Measurements from ENCODE around the gene DNAH2.
"Not testable (repeated sequence)": the region's sequence is repeated elsewhere in the genome, so short reads cannot be mapped to it uniquely, and the experiment has no call there.

The DNAH2 gene

GRCh38 chr17:7781429-7781828 is 63.9 kb downstream of the DNAH2 start:
- DNase-seq, result no peak

DNA sequence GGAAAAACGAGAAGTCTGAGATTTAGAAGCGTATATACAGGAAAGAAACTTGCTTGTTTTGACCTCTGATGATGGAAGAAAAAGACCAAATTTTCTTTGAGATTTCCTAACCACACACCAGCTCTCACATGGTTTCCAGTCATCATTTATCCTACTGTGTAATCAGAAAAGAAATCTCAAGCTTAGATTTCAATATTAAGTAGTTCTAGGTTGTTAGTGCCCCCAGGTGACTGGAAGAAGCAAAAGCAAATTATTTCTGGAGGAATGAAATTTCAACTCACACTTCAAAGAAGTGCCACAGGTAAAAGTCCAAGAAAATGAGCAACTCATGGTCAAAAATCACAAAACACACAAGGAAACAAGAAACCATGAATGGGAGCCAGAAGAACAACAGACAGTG is 64.7 kb downstream of the DNAH2 start:
- no peak for DNase-seq

- DNase-seq, result no peak
Observed at GRCh38 chr17:7786866-7787265, 69.3 kb downstream of the DNAH2 start.

GRCh38 chr17:7789131-7789530 is 71.6 kb downstream of the DNAH2 start:
- DNase-seq, result no peak

DNA sequence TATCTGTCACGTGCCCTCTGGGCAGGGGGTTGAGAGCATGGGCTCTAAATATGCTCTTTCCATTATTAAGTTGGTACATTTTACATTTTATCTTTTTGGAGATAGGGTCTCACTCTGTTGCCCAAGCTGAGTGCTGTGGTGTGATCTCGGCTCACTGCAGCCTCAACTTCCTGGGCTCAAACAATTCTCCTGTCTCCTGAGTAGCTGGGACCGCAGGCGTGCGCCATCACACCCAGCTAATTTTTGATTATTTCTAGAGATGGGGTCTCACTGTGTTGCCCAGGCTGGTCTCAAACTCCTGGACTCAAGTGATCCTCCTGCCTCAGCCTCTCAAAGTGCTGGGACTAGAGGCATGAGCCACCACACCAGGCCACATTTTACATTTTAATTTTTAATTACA is 72.6 kb downstream of the DNAH2 start:
- DNase-seq, result no peak

DNA sequence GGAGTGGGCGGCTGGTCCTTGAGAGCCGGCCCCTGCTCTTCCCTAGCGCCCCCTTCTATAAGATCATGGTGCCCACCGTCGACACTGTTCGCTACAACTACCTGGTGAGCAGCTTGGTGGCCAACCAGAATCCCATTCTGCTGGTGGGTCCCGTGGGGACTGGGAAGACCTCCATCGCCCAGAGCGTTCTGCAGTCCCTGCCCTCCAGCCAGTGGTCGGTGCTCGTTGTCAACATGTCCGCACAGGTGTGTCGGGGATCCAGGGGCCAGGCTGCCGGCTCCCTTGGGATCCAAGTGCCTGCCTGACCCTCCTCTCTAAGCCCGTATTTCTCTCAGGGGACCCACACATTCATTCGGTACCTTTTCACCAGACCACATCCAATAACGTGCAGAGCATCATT is 75.1 kb downstream of the DNAH2 start:
- no peak for DNase-seq

DNA sequence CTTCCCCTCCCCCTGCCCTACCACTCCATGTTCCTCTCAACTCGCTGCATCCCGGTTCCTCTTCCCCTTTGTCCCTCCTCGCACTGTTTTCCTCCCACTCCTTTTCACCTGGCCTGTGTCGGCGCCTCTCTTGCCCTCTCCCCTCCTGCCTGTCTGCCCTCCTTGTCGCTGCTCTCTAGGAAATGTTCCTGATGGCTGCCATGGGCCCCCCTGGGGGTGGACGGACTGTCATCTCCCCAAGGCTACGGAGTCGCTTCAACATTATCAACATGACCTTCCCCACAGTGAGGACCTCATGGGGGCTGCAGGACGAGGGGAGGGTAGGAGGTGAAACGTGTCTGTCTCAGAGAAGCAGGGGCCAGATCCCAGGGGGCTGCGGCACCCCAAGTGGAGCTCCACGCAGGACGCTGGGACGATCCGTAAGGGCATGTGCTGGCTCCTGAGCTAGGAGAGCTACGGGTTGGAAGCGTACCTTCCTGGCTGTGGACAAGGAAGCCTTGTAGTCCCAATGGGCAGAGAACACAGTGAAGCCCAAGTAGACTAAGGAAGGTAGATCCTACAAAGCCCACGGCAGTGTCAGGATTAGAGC is 76.6 kb downstream of the DNAH2 start:
- no peak for DNase-seq

DNA sequence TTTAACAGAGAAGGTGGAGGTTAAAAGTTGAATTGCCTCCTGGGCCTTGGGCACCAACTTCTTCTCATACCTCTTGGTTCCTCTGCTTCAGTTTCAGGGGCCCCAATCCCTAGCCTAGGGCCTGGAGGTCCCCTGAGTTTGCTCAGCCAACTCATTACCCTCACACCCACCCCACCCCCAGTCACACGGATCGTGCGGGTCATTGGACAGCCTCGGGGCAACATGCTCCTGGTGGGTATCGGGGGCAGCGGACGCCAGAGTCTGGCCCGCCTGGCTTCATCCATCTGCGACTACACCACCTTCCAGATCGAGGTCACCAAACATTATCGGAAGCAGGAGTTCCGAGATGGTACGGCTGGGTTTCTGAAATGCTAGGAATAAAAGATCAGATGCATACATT is 80.4 kb downstream of the DNAH2 start:
- DNase-seq, result no peak

DNA sequence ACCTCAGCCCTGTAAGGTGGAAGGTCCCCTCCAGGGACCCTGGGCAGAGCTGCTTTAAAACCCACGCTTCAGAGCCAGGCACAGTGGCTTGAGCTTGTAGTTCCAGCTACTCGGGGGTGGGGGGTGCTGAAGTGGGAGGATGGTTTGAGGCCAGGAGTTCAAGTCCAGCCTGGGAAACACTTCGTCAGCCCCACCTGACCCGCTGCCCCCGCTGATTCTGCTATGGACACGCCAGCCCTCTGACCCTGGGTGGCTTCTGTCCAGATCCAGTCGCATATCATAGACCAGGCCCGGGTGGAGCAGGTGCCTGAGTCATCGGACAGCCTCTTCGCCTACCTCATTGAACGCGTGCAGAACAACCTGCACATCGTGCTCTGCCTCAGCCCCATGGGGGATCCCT is 81.3 kb downstream of the DNAH2 start:
- no peak for DNase-seq

- DNase-seq, result no peak
Observed at GRCh38 chr17:7803981-7804380, 86.4 kb downstream of the DNAH2 start.

DNA sequence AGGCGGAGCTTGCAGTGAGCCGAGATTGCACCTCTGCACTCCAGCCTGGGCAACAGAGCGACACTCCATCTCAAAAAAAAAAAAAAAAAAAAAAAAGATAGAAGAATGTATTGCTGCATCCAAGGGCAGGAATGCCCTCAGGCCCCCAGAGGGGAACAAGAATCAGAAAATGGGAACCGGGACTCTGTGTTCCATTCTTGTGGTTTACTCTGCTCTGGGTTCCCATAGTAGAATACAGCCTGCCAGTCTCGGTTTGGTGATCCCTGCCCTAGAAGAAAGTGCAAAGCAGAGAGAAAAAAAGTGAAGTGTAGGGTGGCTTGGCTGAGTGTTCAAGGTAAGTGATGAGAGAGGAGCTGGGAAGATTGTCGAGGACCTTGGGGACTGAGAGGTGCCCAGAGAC is 89.0 kb downstream of the DNAH2 start:
- no peak for DNase-seq

GRCh38 chr17:7807206-7807605 is 89.7 kb downstream of the DNAH2 start:
- no peak for DNase-seq

- no peak for DNase-seq
Observed at GRCh38 chr17:7809086-7809790, 91.7 kb downstream of the DNAH2 start.

DNA sequence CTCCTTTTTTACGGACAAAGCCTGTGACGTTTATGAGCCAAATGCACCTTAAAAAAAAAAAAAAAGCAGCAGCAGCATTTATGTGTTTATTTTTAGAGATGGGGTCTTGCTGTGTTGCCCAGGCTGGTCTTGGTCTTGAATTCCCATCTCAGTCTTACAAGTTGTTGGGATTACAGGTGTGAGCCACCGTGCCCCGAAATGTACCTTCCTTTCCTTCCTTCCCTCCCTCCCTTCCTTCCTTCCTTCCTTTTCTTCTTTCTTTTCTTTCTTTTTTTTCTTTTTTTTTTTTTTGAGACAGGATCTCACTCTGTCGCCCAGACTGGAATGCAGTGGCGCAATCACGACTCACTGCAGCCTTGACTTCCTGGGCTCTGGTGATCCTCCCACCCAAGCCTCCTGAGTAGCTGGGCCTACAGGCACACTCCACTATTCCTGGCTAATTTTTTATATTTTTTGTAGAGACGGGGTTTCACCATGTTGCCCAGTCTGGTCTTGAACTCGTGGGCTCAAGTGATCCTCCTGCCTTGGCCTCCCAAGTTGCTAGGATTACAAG is 92.3 kb downstream of the DNAH2 start:
- not testable (repeated sequence) for DNase-seq

- no peak for DNase-seq
Observed at GRCh38 chr17:7811251-7811650, 93.7 kb downstream of the DNAH2 start.

DNA sequence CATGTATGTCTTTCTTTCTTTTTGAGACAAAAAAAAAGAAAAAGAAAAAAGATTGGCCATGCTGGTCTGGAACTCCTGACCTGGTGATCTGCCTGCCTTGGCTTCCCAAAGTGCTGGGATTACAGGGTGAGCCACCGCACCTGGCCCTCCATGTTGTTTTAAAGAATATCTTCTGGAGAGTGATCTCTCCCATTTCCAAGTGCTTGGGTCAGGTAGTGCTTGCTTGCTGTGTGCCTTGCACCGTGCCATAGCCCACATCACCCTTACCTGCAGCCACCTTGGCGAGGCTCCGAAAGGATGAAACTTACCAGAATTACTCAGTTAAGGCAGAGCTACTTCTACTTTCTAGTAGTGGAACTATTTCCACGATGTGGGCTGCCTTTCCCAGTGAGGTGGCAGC is 97.4 kb downstream of the DNAH2 start:
- no peak for DNase-seq

DNA sequence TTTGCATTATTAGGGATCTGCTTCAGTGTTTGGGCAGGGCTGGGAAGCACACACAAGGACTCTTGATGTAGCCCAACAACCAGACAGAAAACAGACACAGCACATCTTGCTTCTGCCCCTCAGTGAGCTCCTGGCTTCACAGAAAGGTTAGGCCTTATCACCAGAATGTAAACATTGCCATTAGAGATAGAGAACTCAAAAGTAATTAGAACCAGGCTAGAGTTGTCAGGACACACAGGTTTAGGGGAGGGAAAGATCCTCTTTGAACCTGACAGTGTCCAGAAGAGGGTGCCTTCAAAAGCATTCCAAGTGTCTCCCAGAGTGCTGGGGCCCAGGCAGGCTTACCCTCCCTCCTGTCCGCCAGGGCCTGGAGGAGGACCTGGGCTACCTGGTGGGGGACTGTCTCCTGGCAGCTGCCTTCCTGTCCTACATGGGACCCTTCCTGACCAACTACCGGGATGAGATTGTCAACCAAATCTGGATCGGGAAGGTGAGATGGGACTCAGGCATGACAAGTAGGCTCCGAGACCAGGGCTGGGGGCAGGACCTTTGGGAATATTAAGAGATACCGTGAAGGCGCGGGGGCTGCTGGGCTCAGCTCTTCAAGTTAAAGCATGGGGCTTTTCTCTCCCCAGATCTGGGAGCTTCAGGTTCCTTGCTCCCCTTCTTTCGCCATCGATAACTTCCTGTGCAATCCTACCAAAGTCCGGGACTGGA is 99.5 kb downstream of the DNAH2 start:
- no peak for DNase-seq

DNA sequence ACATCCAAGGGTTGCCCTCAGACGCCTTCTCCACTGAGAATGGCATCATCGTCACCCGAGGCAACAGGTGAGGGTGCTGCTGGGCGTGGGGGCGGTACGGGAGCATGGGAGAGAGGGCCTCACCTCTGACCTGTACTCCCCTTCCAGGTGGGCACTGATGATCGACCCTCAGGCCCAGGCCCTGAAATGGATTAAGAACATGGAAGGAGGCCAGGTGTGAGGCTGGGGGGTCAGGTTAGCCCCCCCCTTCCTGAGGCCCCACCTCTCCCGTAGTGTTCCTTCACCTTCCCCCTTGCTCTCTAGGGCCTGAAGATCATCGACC is 100.1 kb downstream of the DNAH2 start:
- no peak for DNase-seq

- DNase-seq, result no peak
Observed at GRCh38 chr17:7818026-7818425, 100.5 kb downstream of the DNAH2 start.

DNA sequence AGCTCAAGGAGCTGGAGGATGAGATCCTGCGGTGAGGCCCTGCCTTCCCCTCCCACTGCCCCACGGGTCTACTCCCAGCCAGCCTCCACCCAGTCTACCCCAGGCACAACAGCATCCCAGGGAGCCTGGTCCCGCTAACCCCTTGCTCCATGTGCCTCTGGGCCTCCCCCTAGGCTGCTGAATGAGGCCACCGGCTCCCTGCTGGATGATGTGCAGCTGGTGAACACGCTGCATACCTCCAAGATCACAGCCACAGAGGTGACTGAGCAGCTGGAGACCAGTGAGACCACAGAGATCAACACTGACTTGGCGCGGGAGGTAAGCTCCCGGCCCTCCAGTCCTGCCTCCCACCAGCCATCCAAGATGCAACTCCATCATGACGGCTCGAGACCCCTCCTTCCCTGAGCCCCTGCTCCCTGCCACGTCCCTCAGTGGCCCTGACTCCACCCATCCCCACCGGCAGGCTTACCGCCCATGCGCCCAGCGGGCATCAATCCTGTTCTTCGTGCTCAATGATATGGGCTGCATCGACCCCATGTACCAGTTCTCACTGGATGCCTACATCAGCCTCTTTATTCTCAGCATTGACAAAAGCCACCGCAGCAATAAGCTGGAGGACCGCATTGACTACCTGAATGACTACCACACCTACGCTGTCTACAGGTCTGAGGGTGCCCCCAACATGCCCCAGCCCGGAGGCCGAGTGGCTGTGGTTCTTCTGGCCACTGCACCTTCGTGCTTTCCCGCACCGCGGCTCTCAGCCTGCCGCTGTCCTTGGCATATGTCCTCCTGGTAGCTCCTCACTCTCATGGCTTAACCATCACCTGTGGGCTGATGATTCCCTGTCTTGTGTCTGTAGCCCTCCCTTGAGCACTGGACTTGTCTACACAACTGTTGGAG is 101.5 kb downstream of the DNAH2 start:
- no peak for DNase-seq

DNA sequence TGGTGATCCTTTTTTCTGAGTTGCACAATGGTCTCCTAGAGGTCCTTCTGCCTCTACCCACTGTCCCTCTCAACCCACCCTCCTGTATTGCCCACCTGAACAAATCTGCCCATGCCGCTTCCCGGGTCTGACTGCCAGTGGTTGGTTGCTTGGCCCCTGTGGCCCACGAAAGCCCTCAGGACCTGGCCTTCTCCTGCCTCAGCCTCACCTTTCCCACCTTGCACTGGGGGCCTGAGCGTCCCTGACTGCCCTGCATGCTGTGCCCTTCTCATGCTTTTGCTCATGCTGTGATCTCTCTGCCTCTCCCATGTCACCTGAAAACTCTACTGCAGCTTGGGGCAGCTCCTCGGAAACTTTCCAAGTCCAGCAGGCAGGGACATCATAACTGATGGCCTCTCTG is 102.7 kb downstream of the DNAH2 start:
- no peak for DNase-seq

GRCh38 chr17:7822126-7822525 is 104.6 kb downstream of the DNAH2 start:
- no peak for DNase-seq

- no peak for DNase-seq
Observed at GRCh38 chr17:7823581-7824001, 106.0 kb downstream of the DNAH2 start.
